ENCODE measurements around the gene IGSF23.
A peak's percentile ranks its signal among the peaks of the same experiment; 100 is the strongest.
"Not testable (repeated sequence)": the region's sequence is repeated elsewhere in the genome, so short reads cannot be mapped to it uniquely, and the experiment has no call there.

IGSF23 gene

DNA sequence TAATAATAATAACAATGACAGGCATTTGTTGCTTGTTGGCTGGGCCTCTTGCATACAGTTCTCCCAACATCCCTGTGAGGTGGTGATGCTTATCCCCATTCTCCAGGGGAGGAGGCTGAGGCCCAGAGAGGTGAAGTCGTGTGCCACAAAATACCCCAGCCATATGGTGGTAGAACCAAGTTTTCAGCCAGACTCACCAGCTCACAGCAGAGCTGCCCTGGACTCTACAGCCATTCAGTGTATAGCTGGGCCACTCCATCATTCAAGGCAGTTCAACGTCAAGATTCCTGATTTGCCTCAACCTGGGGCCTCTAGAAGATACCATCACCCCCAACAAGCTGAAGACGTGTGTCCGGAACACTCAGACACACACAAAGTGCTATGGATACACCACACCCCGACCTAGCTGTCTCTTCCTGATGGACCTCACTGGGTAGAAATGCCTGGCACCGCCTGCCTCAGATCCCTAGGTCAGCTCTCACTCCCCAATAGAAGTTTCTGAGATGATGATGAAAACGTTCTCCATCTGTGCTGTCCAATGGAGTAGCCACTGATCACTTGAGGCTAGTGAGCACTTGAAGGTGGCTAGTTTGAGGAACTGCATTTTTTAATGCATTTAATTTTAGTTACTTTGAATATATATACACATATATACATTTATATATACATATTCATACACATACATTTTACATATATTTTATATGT lies 53.6 kb downstream of the IGSF23 start:
- DNase-seq (ENCODE audit: low read depth) = no peak

DNA sequence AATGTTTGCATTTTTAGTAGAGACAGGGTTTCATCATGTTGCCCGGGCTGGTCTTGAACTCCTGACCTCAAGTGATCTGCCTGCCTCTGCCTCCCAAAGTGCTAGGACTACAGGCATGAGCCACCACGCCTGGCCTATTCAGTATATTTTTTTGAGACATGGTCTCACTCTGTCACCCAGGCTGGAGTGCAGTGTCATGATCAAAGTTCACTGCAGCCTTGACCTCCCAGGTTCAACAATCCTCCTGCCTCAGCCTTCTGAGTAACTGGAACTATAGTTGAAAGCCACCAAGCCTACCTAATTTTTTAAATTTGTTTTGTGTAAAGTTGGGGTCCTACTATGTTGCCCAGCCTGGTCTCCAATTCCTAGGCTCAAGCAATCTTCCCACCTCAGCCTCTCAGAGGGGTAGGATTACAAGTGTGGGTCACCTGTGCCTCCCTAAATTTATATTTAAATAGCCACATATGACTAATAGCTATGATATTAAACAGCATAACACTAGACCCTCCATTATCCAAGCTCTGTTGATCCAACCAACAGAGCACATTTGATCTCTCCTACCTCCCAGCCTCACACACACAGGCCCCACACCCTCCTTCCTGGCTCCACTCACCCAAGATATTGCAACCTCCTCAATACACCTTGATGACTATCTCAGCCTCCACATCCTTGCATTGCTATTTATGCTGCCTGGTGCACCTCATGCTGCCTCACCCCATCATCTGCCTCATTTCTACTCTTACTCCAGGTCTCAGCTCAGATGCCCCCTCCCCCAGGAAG lies 55.8 kb downstream of the IGSF23 start:
- no peak for DNase-seq (ENCODE audit: low read depth)

DNA sequence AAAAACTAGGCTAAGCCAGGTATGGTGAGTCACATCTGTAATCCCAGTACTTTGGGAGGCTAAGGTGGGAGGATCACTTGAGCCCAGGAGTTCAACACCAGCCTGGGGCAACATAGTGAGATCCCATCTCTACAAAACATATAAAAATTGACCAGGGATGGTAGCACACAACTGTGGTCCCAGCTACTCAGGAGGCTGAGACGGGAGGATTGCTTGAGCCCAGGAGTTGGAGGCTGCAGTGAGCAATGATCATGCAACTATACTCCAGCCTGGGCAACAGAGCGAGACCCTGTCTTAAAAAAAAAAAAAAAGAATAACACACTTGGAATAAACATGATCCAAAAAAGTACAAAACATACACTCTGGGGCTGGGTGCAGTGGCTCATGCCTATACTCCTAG lies 56.7 kb downstream of the IGSF23 start:
- not testable (repeated sequence) for DNase-seq (ENCODE audit: low read depth)

DNA sequence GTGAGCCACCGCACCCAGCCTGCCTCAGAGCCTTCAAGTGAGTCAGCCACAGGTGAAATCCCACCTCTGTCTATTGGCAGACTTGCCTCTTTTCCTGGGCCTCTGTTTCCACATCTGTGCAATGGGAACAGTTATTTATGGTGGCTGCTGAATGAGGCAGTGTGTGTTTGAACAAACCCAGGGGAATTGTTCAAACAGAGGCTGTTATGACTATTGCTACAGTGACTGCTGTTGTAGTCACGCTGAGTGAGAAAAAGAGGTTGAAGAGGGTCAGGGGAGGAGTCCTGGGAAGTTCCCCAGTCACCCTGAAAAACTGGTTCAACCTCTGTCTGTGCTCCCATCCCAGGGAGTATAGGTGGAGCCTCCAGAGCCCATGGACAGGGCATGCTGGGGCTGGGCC lies 58.0 kb downstream of the IGSF23 start, which contains the start of gene CEACAM19:
TSS of gene CEACAM19 (plus strand) at position 83 of the 400 bp plus-strand sequence. CDS start 450 bp downstream, outside the sequence.
- no peak for DNase-seq (ENCODE audit: low read depth)

DNA sequence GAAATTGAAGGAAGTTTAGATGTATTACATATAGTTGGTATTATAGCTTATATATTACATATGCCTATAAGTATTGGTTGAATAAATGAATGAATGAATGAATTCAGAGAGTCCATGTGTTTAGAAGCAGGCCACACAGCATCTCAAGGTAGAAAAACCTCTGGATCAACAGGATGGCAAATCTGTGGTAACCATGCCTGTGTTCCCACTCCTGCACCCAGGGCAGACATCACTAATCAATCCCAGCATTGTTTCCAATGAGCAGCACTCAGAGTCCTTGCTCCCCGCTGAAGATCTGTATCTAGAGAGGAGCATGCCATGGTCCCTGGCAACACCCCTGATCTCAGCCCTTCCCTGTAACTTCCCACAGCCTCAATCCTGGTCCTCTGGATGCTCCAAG lies 58.9 kb downstream of the IGSF23 start:
- no peak for DNase-seq (ENCODE audit: low read depth)

DNA sequence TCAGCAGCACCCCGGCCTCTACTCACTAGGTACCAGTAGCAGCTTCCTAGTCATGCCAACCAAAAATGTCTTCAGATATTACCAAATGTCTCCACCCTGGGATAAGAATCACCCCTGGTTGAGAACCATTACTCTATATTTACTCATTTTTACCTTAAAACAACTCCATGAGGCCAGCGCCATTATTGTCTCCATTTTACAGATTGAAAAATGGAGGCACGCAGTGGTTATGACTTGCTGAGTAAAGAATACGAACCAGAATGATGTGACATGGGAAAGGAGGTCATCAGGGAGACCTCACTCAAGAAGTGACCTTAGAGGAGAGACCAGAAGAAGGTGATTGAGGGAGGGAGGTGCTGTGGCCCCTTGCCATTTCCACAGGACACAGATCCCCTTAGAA lies 60.1 kb downstream of the IGSF23 start:
- DNase-seq (ENCODE audit: low read depth) = no peak

DNA sequence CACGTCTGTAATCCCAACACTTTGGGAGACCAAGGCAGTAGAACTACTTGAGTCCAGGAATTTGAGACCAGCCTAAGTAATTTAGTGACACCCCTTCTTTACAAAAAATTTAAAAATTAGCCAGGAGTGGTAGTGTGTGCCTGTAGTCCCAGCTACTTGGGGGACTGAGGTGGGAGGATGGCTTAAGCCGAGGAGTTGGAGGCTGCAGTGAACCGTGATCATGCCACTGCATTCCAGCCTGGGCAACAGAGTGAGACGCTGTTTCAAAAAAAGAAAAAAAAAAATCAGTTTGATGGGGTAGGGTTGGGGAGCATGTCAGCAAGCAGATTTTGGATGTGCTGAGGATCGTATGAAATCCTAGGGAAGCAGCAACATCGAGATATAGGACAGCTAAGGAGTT lies 62.2 kb downstream of the IGSF23 start:
- no peak for DNase-seq (ENCODE audit: low read depth)

DNA sequence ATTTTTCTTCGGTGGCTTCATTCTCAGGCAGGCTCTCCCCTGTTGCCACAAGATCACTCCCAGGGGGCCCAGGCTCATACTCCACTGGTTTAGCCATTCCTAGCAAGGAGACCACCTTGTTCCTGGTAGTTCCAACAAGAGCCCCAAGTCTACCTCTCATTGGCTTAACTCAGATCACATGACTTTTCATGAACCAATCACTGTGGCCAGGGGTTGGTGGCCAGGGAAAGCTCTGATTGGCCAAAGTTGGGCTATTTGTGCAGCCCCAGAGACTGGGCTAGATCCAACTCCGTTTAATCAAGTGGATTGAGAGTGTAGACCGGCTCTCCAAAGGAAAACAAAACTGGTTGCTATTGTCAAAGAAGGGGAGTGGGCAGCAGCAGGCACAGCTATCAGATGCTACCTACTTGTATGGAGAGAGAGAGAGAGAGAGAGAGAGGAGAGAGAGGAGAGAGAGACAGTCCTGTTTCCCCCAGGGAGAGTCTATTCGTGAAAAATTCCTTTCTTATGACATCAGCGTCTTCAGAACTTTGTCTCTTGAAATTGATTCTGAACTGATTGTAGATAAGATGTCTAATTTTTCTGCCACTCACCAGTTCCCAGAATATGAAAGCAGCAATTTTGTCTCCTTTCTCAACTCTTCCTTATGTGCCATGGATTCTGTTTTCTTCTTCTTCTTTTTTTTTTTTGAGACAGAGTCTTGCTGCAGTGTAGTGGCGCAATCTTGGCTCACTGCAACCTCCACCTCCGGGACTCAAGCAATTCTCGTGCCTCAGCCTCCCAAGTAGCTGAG lies 63.9 kb downstream of the IGSF23 start:
- peak; percentile 66 for DNase-seq (ENCODE audit: low read depth)

DNA sequence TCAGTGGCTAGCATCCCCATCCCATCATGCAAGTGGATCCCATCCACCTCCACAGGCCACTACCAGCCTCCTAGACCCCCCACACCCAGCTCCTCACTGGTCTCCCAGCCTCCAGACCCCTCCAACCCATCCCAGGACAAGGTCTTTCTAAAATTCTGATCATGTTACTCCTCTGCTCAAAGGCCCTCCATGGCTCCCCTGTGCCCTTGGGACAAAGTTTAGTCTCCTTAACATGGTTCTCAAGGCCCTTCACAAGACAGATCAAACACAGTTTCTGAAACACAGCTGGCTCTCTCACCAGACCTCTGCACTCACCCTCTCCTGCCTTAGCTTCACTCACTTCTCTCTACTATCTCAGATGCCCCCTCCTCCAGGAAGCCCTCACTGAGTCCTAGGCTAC lies 67.2 kb downstream of the IGSF23 start:
- DNase-seq (ENCODE audit: low read depth) = no peak

DNA sequence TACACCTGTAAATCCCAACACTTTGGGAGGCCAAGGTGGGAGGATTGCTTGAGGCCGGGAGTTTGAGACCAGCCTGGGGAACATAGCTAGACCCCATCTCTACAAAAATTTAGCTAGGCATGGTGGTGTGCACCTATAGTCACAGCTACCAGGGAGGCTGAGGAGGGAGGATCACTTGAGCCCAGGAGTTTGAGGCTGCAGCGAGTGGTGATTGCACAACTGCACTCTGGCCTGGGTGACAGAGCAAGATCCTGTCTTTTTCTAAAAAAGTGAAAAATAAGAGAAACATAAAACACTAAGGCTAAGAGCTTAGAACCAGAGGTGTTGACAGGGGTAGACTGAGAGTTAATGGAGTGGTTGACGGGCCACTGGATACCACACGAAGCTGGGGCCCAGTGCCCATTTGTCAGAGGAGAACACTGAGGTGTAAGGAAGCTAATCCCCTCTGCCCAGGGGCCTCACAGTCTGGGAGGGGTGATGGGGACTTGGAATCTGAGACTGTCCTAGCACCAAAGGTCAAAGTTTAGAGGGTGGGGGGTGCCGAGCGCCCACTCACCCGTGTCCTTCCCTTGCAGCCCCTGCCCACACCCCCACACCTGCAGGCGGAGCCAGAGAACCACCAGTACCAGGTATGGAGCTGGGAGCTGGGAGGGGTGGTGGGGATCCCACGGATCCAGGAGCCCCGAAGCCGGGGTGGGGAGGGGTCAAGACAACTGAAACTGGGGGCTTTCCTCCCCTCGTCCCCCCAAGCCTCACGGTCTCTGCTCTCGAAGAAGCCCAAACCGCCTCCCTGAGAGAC lies 68.8 kb downstream of the IGSF23 start:
- no peak for DNase-seq (ENCODE audit: low read depth)

DNA sequence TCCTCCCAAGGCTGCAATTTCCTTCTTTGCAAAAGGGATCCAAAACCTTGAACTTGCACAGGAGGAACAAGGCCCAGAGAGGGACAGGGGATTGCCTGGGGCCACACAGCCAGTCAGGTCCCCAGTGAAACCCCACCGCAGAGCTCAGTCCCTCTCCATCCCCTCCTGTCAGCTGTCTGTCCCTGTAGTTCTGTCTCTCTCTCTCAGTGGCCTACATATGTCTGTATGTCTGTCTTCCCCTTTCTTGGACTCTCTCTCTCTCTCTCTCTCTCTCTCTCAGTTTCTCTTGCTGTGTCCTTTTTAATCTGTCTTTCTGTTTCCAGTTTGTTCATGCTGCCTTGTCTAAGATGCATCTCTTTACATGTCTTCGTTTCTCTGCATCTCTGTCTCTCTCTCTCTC lies 69.4 kb downstream of the IGSF23 start:
- no peak for DNase-seq (ENCODE audit: low read depth)

DNA sequence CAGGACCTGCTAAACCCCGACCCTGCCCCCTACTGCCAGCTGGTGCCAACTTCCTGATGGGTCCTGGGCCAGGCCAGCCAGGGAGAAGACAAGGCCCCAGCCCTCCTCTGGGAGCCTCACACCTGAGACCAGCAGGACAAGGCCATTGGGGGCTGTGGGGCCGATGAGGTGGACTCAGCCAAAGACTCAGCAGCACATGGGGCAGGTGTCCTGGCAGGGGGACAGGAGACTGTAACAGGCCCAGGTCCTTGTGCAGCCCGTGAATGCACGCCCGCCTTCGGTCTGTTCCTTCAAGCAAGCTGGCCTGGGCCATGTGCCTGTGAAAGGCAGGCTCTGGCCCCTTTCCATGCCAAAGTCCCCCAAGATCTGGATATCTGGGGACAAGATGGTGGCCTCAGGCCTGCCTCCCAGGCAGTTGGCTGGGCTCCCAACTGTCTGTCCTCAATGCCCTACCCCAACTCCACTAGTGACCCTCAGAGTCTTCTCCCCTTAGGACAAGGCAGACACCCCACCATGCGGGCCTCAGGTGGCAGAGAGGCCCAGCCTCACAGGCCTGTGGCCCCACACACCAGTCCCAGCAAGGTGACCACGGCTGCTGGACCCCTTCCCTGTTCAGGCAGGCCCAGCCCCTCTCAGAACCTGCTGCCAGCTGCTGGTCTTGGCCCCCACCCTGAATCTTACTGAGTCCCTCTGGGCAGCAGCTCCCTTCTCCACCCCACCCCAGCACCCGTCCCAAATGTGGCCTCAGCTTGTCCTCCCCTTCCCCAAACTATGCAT lies 70.3 kb downstream of the IGSF23 start:
- no peak for DNase-seq (ENCODE audit: low read depth)

DNA sequence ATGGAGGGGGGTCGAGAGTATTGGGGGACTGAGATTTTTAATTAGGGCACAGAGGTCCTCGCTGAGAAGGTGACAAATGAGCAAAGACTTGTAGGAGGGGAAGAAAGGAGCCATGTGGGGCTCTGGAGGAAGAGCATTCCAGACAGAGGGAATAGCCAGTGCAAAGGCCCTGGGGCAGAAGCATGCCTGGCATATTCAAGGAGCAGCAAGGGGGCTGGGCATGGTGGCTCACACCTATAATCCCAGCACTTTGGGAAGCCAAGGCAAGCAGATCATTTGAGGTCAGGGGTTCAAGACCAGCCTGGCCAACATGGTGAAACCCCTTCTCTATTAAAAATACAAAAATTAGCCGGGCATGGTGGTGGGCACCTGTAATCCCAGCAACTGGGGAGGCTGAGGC lies 71.0 kb downstream of the IGSF23 start:
- DNase-seq (ENCODE audit: low read depth) = not testable (repeated sequence)

DNA sequence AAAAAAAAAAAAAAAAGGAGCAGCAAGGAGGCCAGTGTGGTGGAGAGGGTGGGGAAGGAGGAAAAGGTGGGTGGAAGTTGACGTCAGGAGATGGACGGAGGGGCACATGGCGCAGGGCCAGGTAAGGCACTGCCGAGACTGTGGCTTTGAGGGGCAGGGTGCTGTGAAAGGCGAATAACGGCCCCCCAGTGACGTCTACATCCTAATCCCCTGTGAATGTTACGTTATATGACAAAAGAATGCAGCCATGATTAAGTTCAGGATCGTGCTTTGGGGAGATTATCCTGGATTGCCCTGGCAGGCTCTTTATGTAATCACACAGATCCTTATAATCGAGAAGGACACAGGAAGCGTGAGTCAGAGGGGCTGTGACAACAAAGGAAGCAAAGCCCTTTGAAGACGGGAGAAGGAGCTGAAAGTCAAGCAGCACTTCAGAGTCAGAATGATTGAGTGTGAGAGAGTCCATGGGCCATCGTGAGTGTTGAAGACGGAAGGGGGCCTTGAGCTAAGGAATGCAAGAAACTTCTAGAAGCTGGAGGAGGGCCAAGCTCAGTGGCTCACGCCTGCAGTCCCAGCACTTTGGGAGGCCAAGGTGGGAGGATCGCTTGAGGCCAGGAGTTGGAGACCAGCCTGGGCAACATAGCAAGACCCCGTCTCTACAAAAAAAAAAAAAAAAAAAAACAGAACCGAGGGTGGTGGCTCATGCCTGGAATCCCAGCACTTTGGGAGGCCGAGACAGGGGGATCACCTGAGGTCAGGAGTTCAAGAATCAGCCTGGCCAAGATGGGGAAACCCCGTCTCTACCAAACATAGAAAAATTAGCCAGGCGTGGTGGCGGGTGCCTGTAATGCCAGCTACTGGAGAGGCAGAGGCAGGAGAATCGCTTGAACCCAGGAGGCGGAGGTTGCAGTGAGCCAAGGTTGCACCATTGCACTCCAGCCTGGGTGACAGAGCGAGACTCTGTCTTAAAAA lies 71.8 kb downstream of the IGSF23 start:
- peak; percentile 61 for DNase-seq (ENCODE audit: low read depth)

DNA sequence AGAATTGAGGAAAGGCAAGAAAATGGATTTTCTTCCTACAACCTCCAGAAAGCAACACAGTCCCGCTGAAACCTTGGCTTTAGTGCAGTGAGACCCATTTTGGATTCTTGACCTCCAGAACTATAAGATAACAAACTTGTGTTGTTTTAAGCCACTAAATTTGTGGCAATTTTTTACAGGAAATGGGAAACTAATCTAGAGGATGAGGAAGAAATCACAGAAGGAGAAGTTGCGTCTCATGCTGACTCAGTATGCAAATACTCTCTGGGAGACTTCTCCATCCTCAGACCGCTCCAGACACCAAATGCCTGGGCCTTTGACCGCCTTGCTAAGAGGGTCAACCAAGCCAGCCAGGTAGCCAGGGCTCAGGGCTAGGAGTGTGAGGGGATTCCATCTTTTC lies 72.5 kb downstream of the IGSF23 start:
- DNase-seq (ENCODE audit: low read depth) = no peak

Data from HS-5 (cell line).